ENCODE results near the gene JMJD1C.

DNA sequence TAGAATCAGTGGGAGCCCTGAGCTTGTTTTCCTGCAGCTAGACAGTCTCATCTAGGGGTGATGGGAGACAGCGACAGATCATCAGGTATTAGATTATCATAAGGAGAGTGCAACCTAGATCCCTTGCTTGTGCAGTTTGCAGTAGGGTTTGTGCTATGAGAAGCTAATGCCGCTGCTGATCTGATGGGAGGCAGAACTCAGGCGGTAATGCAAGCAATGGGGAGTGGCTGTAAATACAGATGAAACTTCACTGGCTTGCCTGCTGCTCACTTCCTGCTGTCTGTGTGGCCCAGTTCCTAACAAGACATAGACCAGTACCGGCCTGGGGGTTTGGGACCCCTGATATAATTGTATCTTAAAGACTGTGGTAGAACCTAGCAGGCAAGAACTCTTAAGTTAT lies 315.0 kb downstream of the JMJD1C start:
- TF ChIP-seq, protein P1, sequence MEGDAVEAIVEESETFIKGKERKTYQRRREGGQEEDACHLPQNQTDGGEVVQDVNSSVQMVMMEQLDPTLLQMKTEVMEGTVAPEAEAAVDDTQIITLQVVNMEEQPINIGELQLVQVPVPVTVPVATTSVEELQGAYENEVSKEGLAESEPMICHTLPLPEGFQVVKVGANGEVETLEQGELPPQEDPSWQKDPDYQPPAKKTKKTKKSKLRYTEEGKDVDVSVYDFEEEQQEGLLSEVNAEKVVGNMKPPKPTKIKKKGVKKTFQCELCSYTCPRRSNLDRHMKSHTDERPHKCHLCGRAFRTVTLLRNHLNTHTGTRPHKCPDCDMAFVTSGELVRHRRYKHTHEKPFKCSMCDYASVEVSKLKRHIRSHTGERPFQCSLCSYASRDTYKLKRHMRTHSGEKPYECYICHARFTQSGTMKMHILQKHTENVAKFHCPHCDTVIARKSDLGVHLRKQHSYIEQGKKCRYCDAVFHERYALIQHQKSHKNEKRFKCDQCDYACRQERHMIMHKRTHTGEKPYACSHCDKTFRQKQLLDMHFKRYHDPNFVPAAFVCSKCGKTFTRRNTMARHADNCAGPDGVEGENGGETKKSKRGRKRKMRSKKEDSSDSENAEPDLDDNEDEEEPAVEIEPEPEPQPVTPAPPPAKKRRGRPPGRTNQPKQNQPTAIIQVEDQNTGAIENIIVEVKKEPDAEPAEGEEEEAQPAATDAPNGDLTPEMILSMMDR (IDR thresholded peaks at IDR 0.05): no peak
- no peak for TF ChIP-seq POLR2A (IDR thresholded peaks at IDR 0.05)
